Activated CD4-positive, alpha-beta T cell treated with anti-CD3 and anti-CD28 coated beads for 48 hours (primary cell): ENCODE results near the gene RSPH1.
A peak's percentile ranks its signal among the peaks of the same experiment; 100 is the strongest.

Source experiments
- DNase-seq: peaks from one replicate; pipeline ENCODE4 v3.0.0-alpha.2; 2020

Gene RSPH1

GRCh38 chr21:42496120-42496838 is at the start of gene RSPH1:
Gene RSPH1, minus strand, starts transcription at chr21:42496224. Its CDS starts 38 bp downstream, at chr21:42496186.
- DNase-seq: peak; percentile 100

- no peak for DNase-seq
These were observed 49.7 kb upstream of the RSPH1 start for GRCh38 chr21:42545745-42546144.

- DNase-seq: no peak
These were observed 49.3 kb upstream of the RSPH1 start for GRCh38 chr21:42545317-42545716.

- no peak for DNase-seq
These were observed 48.5 kb upstream of the RSPH1 start for GRCh38 chr21:42544544-42544943.

GRCh38 chr21:42543106-42543847 is 47.3 kb upstream of the RSPH1 start:
- no peak for DNase-seq

DNA sequence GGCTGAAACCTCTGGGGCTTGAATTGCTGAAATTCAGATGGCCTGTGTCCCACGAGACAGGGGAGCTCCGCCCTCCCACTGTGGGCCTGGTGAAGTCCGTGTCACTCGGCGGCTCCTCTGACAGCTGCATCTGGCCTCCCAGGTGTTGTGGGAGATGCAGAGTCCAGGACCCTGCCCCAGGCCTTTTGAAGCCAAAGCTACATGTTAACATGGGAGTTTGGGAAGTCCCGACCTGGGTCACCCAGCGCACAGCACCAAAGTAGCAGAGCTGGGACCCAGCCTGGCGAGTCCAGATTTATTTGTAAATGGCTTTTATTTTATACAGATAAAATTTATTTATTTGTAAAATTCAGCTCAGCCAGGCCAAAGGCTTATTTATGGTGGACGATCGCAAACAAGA is 46.6 kb upstream of the RSPH1 start:
- no peak for DNase-seq

DNA sequence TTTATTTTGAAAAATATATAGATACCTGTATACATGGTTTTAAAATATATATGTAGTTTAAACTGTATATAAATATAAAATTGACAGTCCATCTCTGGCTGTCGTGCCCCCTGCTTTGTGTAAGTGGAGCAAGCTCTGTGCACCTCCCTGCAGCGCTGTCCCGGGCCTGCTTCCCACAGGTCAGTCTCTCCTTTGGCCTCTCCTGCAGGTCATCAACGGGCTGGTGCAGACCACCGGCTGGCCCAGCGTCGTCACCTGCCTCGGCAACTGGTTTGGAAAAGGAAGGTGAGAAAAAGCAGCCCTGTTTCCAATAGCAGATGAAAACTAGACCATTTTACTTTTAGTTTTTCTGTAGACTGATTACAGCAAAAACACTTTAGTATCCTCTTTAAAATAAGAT is 46.2 kb upstream of the RSPH1 start:
- no peak for DNase-seq

DNA sequence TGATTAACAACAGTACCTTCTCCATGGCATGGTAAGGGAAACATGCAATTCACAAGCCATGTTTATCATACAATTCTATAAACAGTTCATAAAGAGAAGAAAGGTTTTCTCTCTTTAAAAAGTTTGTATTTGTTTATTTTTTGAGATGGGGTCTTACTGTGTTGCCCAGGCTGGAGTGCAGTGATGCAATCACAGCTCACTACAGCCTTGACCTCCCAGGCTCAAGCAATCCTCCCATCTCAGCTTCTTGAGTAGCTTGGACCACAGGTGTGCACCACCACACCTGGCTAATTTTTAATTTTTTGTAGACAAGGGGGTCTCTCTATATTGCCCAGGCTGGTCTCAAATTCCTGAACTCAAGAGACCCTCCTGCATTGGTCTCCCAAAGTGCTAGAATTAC is 45.6 kb upstream of the RSPH1 start:
- DNase-seq: no peak

GRCh38 chr21:42541174-42541573 is 45.1 kb upstream of the RSPH1 start:
- DNase-seq: no peak

- DNase-seq: no peak
These were observed 44.4 kb upstream of the RSPH1 start for GRCh38 chr21:42540396-42540795.

DNA sequence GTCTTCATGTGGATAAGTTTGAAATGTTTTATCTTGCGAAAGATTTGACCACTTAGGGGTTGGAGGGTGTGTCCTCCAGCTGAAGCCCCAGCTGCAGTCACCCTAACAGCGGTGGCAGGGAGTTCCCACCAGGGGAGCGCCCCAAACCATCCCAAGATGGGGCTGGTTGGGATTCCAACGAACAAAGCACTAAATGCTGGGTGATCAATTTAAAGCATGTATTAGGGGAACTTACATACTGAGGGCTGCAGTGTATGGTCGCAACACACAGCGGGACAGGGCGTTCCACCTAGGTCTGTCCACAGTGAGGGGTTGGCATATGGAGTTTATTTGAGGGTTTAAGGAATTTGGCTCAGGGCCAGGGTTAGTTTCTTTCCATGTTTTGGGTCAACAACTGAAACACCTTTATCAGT is 43.9 kb upstream of the RSPH1 start:
- DNase-seq: no peak

- DNase-seq: no peak
These were observed 43.3 kb upstream of the RSPH1 start for GRCh38 chr21:42539342-42539741.

DNA sequence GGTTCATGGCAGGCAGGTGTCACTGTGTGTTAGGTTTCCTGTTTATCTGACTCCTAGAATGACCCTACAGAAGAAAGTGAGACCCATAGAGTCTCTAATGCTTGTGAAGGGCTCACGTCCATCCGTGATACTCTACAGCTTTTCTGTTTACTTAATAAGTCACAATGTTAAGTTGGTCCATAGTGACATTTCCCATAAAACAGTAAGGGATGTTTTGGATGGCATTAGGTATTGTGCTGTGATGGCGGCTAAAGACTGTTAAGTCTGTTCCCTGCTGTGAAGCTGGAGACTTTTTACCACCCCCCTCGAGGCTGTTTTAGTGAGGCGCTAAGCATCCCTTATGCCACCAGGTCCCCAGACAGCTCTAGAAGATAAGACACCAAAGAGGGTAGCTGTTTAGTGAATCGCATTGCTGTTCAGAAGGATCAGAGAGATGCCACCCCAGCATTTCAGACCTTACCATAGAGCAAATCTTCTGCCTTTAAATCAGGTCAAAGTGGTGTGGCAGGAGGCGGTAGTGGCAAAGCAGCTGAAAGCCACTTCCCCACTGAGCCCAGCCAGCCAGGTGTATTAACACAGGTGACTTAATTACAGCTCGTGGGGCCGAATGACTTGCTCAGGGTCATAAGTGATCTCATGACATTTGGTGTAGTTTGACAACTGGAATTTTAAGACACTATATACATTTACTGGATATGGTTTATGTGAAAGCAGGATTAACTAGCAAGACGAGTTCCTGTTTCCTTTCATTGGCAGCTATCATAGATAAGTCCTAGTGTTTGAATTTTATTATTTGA is 42.7 kb upstream of the RSPH1 start:
- no peak for DNase-seq

GRCh38 chr21:42537106-42537742 is 41.2 kb upstream of the RSPH1 start:
- no peak for DNase-seq

- DNase-seq: no peak
These were observed 40.6 kb upstream of the RSPH1 start for GRCh38 chr21:42536601-42537000.

GRCh38 chr21:42535602-42536171 is 39.7 kb upstream of the RSPH1 start:
- DNase-seq: no peak

DNA sequence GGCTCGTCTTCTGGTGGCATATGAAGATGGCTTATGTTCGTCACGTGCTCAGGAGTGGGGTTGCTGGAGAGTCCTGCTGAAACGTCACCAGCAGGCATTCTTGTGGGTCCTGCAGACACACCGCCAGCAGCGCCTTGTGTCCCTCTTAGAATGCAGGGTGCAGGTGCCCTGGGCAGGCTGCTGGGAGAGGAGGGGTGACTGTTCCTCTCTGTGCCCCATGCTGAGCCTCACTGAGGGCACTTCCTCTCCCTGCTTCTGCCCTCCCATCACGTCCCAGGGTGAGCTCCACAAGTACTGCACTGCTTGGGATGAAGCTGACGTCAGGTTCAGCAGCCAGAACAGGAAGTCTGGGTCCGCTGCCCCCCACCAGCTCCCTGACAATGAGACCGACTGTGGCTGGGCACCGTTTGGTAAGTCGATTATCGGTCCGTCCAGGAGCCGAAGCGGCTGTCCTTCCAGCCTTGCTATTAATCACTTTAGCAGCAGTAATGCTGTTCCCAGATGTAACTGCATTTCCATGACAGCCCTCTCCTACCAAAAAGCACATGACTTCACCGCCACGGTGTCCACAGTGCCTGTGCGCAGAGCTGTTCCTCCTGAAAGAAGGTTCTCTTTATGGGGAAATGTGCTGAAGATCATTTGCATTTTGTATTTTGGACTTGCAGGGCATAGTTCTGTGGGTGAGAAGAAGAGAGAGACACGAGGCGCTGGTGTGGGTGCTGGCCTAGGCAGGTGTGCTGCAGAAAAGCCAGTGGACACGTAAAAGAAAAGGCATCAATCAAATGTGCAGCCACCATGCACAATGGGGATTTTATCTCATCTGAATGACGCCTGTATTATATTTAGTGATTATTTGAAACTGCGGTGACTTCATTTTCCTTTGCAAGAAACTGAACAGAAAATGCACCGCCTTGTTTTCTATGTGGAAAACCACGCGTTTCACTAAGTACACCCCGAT is 38.7 kb upstream of the RSPH1 start:
- DNase-seq: no peak

DNA sequence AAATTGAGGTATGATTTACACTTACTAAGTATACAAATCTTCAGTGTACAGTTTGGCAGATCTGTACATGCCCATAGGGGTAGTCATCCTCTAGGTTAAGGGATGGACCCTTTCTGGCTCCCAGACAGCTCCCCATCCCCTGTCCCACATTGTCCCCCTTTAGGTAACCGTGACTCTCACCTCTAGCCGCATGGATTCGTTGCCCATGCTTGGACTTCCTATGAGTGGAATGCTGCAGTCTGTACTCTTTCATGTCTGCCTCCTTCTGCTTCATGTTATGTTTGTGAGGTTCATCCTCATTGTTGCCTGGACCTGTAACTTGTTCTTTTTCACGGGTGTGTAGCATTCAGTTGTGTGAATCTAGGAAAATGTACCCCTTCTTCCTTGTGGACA is 37.9 kb upstream of the RSPH1 start:
- DNase-seq: no peak

- no peak for DNase-seq
These were observed 37.4 kb upstream of the RSPH1 start for GRCh38 chr21:42533306-42533962.

DNA sequence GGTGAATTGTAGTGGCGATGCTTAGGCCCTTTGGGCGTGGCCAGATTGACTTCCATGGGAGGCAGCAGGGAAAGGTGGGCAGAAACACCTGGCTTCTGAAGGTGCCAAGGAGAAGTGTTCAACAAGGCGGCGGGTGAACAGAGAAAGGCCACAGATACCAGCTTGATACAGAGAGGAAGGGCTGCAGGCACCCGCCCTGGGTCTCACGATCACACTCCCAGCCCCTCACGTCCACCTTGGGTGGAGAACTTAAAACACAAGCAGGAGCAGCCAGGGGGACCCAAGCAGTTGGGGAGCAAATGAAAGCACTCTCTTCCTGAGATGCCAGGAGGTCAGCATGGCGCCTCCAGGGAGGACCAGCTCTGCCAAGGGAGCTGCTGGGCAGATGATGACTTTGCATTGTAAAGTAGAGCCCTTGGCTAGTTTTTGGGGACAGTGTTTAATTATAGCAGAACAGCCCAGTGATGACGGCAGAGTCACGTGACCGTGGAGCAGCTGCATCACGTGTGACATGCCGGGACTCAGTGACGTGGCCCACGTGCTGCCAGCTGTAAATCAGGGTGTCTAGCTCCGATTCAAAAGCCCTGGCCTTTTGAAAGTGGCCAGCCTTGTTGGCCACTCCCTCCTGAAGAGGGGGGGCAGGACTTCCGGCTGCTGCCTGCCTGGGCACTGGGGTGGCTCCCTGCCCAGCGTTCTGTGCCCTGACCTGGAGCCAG is 36.6 kb upstream of the RSPH1 start:
- DNase-seq: no peak
